Esophagus muscularis mucosa (tissue), 4 donors: ENCODE measurements around the gene APOBEC2. TPM values are rescaled to one million over a fixed set of nuclear protein-coding genes. Genes with fewer than 3 reads are reported as not detected.

ENCODE experiments used
- DNase-seq: peaks from one replicate; pipeline ENCODE4 v3.0.0-alpha.2; 2017; ENCODE audit errors: extremely low spot score
- H3K27ac ChIP-seq, 4 donors: fragments of 200-600 bp; sonication (generic); replicated peaks in 1 of 4; 1 replicate in 3 of 4; 2 replicates in 1 of 4; pipeline ENCODE4 v1.5.1; 2016 to 2019; ENCODE audit warnings: mild to moderate bottlenecking in 1 of 4
- H3K27me3 ChIP-seq, 4 donors: fragments of 200-600 bp; sonication (generic); one replicate each; pipeline versions ENCODE4 v1.5.1 to v1.6.0; 2016 to 2019
- H3K36me3 ChIP-seq, 4 donors: fragments of 200-600 bp; sonication (generic); one replicate each; pipeline ENCODE4 v1.5.1; 2016 to 2019
- H3K4me1 ChIP-seq, 4 donors: fragments of 200-600 bp; sonication (generic); one replicate each; pipeline ENCODE4 v1.5.1; 2016 to 2019
- H3K4me3 ChIP-seq, 4 donors: fragments of 200-600 bp; sonication (generic); 1 replicate in 2 of 4; 2 replicates in 2 of 4; pipeline ENCODE4 v1.5.1; 2016 to 2019; ENCODE audit warnings: mild to moderate bottlenecking in 4 of 4, moderate library complexity in 1 of 4
- H3K9me3 ChIP-seq, 4 donors: fragments of 200-600 bp; sonication (generic); 1 replicate in 3 of 4; 2 replicates in 1 of 4; pipeline ENCODE4 v1.5.1; 2016 to 2019
- EP300 ChIP-seq: sonication (generic); formaldehyde crosslinking; IDR thresholded peaks from one replicate; pipeline ENCODE4 v1.6.1; 2017; ENCODE audit warnings: antibody characterized with exemption
- POLR2A ChIP-seq: fragments of 450-650 bp; IDR thresholded peaks from one replicate; pipeline ENCODE4 v1.6.1; 2017; ENCODE audit warnings: antibody characterized with exemption, moderate library complexity, mild to moderate bottlenecking, low read depth
- POLR2AphosphoS5 ChIP-seq, 2 donors: sonication (generic); formaldehyde crosslinking; IDR thresholded peaks; one replicate each; pipeline ENCODE4 v1.6.1; 2017; ENCODE audit warnings: antibody characterized with exemption in 2 of 2
- WGBS: methylation state at CpG from one replicate; pipeline ENCODE4 v1.1.5; 2018; 5-methylcytosine and 5-hydroxymethylcytosine counted together
- intact Hi-C: fragments of 100-400 bp; cut with DNase I; formaldehyde crosslinking; loops from one replicate; pipeline ENCODE4 v1.15.1; 2023
- total RNA-seq, 4 donors: library from RNA; depleted of rRNA; stranded (reverse); fragments of >200 nt; gene quantifications; one replicate each; pipeline versions ENCODE4 v1.1.0 to v1.2.1, GENCODE V29; 2016
- TF ChIP-seq, protein P1 (sequence below), 3 experiments: fragments of 200-600 bp in 2 of 3; fragments of 450-650 bp in 1 of 3; sonication (generic) in 2 of 3; IDR thresholded peaks; one replicate each; pipeline ENCODE4 v1.5.1; 2017 to 2019; ENCODE audit warnings: antibody characterized with exemption in 3 of 3, mild to moderate bottlenecking in 2 of 3, moderate library complexity in 1 of 3

The APOBEC2 gene
- total RNA-seq, 4 donors from 2014 or later, result 0.50 to 1.0 (median 0.97) TPM; not detected in 1

DNA sequence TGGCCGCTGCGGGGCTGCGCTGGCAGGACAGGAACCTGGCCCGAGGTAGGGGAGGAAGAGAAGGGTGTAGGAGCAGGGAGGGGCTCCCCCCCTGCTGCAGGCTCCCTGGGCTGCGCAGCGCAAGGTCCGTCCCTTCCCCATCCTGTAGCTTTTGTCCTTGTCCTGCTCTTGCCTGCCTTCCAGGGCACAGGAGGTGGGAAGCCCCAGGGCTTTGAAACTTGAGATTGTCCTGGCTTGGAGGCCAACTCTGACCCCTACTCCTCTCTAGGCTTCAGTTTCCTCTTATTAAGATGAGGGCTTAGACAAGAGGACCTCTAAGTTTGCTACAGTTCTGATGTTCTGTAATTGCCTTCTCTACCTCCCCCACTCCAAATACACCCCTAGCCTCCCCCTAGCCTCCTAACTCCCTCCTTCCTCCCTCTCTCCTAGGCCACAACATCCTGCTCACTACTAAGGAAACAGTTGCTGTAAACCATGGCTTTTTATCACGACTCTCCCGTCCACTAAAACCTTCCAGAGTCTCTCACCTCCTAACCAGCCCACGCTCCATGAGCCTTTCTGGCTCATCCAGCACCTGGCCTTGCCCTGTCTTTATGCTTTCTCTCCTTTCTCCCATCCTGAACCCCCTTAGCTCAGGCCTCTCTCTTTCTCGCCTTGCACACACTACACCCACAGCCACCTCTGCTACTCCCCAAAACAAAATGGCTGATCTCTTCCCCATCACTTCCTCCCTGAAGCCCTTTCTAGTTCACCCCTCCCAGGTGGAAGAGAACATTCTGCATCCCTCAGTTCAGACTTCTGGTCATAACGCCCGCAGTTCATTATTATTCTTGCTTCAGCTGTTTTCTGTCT, 24.2 kb upstream of the APOBEC2 start:
- intact Hi-C loops, result loop anchor here (5.0 to 10.0 kb wide), 3 partner anchors 39 to 1684 kb away; no protein-coding TSS in a partner anchor
- Histone ChIP-seq H3K27ac (peak overlapping the region; percentile 46 to 79 (median 71)), H3K27me3 (no peaks in the 10 kb centered on the region), H3K9me3 (no peaks in the 10 kb centered on the region), H3K36me3 (no peaks in the 10 kb centered on the region), H3K4me3 (peak overlapping the region; percentile 59 to 62 (median 60)), H3K4me1 (peaks cover 12 to 23% (median 19%) of the 10 kb centered on the region in 4 donors)
- WGBS, result 58% methylated on average over 9 of the region's 13 CpGs
- DNase-seq, result no peak
- TF ChIP-seq, protein P1, sequence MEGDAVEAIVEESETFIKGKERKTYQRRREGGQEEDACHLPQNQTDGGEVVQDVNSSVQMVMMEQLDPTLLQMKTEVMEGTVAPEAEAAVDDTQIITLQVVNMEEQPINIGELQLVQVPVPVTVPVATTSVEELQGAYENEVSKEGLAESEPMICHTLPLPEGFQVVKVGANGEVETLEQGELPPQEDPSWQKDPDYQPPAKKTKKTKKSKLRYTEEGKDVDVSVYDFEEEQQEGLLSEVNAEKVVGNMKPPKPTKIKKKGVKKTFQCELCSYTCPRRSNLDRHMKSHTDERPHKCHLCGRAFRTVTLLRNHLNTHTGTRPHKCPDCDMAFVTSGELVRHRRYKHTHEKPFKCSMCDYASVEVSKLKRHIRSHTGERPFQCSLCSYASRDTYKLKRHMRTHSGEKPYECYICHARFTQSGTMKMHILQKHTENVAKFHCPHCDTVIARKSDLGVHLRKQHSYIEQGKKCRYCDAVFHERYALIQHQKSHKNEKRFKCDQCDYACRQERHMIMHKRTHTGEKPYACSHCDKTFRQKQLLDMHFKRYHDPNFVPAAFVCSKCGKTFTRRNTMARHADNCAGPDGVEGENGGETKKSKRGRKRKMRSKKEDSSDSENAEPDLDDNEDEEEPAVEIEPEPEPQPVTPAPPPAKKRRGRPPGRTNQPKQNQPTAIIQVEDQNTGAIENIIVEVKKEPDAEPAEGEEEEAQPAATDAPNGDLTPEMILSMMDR (IDR thresholded peaks at IDR 0.05), result no peak
- no peak for TF ChIP-seq EP300
- no peak for TF ChIP-seq POLR2AphosphoS5 (IDR thresholded peaks at IDR 0.05)
- no peak for TF ChIP-seq POLR2A

DNA sequence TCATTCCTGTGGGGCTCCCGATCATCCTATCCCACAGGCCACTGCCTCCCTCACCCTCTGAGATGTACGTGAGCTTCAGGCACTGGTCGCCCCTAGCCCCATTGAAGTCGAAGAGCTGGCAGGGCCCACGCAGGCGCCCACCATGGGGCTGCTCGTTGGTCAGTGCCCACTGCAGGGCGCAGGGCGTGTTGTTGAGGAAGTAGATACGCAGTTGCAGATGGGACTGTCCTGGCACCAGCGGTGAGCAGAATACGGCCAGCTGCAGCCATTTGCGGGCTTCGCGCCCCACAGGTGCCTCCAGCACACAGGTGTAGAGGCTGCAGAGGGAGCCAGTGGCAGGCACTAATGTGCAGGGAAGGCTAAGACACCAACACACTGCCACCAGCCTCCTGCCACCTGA, 20.2 kb upstream of the APOBEC2 start:
- H3K9me3 ChIP-seq, result no peaks in the 10 kb centered on the region
- H3K36me3 ChIP-seq, result no peaks in the 10 kb centered on the region
- H3K27me3 ChIP-seq, result no peaks in the 10 kb centered on the region
- intact Hi-C loops, result no loop called here
- TF ChIP-seq, protein P1 (IDR thresholded peaks at IDR 0.05), result no peak
- no peak for DNase-seq
- peaks cover 5 to 13% (median 11%) of the 10 kb centered on the region in 4 donors for H3K4me1 ChIP-seq
- H3K4me3 ChIP-seq, result no peak overlapping the region
- WGBS, result 90% methylated on average over 15 of the region's 15 CpGs
- no peak overlapping the region for H3K27ac ChIP-seq

DNA sequence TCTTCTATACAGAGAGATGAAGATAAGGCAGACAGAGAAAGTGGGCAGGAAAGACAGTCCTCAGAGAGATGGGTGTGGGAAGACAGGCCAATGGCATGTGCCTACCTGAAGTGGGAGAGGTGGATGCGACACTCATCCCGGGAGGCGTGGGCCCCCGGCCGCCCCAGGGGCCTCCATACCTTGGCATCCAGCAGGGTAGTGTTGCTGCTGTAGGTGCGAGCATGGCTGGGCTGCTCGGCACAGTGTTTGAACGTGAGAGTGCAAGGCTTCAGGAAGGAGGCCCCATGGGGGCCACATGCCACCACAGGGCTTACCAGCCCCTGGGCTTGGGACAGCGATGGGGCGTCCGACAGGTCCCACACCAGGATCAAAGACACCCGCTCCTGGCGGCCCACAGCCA, 19.2 kb upstream of the APOBEC2 start:
- no peak overlapping the region for H3K27ac ChIP-seq

DNA sequence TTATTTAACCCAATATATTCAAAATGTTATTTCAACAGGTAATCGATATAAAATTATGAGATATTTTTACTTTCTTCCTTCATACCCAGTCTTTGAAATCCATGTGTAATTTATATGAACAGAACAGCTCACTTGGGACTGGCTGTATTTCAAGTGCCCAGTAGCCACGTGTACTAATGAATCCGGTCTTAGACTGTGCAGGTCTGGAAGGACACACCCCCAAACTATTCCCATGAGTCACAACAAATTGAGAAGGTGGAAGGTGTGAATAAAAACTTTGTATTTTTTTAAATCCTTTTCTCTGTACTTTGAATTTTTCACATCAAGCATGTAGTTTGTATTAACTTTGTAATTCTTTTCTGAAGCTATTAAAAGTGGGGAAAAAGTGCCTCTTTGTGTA, 16.8 kb upstream of the APOBEC2 start:
- Histone ChIP-seq H3K27ac (no peak overlapping the region), H3K4me1 (no peaks in the 10 kb centered on the region), H3K36me3 (no peaks in the 10 kb centered on the region), H3K27me3 (no peaks in the 10 kb centered on the region), H3K4me3 (no peak overlapping the region), H3K9me3 (no peaks in the 10 kb centered on the region)
- TF ChIP-seq EP300 (no peak), POLR2AphosphoS5 (IDR thresholded peaks at IDR 0.05) (no peak), POLR2A (no peak)
- TF ChIP-seq, protein P1 (IDR thresholded peaks at IDR 0.05), result no peak
- no peak for DNase-seq
- intact Hi-C loops, result no loop called here
- WGBS, result 70% methylated on average over 3 of the region's 3 CpGs

More for the DNA sequence above, 19.2 kb upstream of the APOBEC2 start:
- TF ChIP-seq EP300 (no peak), POLR2A (no peak)
- 94% methylated on average over 11 of the region's 13 CpGs for WGBS
- intact Hi-C loops, result no loop called here
- Histone ChIP-seq H3K36me3 (no peaks in the 10 kb centered on the region), H3K27me3 (no peaks in the 10 kb centered on the region), H3K4me1 (peaks cover 0 to 4% (median 2%) of the 10 kb centered on the region in 4 donors), H3K9me3 (no peaks in the 10 kb centered on the region), H3K4me3 (no peak overlapping the region)
- DNase-seq, result no peak

DNA sequence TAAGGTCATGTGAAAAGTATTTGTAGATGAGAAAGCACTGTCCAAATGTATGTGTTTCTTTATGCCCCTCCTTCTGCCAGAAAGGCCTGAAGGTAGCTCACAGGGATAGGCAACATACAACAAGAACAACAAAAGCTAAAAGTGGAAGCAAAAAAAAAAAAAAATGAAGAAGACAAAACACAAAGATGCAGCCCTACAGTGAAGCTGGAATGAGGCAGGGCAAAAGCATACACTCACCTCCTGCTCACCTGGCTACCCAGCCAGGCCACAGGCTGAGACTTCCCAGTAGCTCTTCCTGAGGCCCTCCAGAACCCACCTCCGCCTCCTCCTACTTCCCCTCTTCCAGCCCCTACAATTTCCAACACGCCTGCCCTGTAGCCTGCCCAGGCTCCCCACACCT, 16.4 kb upstream of the APOBEC2 start:
- Histone ChIP-seq H3K27me3 (no peaks in the 10 kb centered on the region), H3K4me1 (no peaks in the 10 kb centered on the region), H3K36me3 (no peaks in the 10 kb centered on the region), H3K4me3 (no peak overlapping the region), H3K27ac (no peak overlapping the region), H3K9me3 (no peaks in the 10 kb centered on the region)
- intact Hi-C loops, result no loop called here
- TF ChIP-seq POLR2A (no peak), POLR2AphosphoS5 (IDR thresholded peaks at IDR 0.05) (no peak)
- no peak for DNase-seq
- 96% methylated on average over 2 of the region's 2 CpGs for WGBS
